Measurements from ENCODE around the gene SIM1. TPM values are rescaled to one million over a fixed set of nuclear protein-coding genes. Genes with fewer than 3 reads are reported as not detected.

Gene SIM1
- total and polyA plus RNA-seq, 2 experiments from 2014 or later, result 0.30 TPM; not detected in 1

GRCh38 chr6:100393493-100393892, 71.2 kb downstream of the SIM1 start:
- no peak for DNase-seq (ENCODE audit: low spot score)
- Histone ChIP-seq H3K27me3 (no peaks in the 10 kb centered on the region), H3K4me2 (no peak overlapping the region), H3K36me3 (replicated peaks; ENCODE audit: insufficient read depth, low read depth) (no peaks in the 10 kb centered on the region), H3K4me1 (ENCODE audit: insufficient read depth) (no peaks in the 10 kb centered on the region), H3K27ac (no peak overlapping the region), H4K20me1 (ENCODE audit: insufficient read depth, poor library complexity, severe bottlenecking) (no peaks in the 10 kb centered on the region), H2AFZ (no peak overlapping the region), H3K4me3 (no peak overlapping the region), H3K9me3 (ENCODE audit: low read depth) (no peaks in the 10 kb centered on the region), H3K79me2 (no peaks in the 10 kb centered on the region), H3K9me2 (replicated peaks; ENCODE audit: insufficient read depth) (no peaks in the 10 kb centered on the region)
- 98% methylated on average over 23 of the region's 23 CpGs for WGBS (ENCODE audit: low lambda C conversion rate, missing lambda C conversion rate)
- TF ChIP-seq CTCF (IDR thresholded peaks at IDR 0.05; ENCODE audit: poor library complexity), result no peak
- no peak for TF ChIP-seq EZH2phosphoT487 (IDR thresholded peaks at IDR 0.05; ENCODE audit: low read depth, severe bottlenecking, unreplicated experiment)

GRCh38 chr6:100392423-100392822, 72.3 kb downstream of the SIM1 start:
- H4K20me1 ChIP-seq (ENCODE audit: insufficient read depth, poor library complexity, severe bottlenecking), result no peaks in the 10 kb centered on the region
- no peaks in the 10 kb centered on the region for H3K36me3 ChIP-seq (replicated peaks; ENCODE audit: insufficient read depth, low read depth)
- H3K79me2 ChIP-seq, result no peaks in the 10 kb centered on the region
- no peaks in the 10 kb centered on the region for H3K4me1 ChIP-seq (ENCODE audit: insufficient read depth)
- no peak overlapping the region for H3K4me2 ChIP-seq
- no peaks in the 10 kb centered on the region for H3K9me3 ChIP-seq (ENCODE audit: low read depth)
- no peak overlapping the region for H3K4me3 ChIP-seq
- no peak overlapping the region for H2AFZ ChIP-seq
- 98% methylated on average over 2 of the region's 2 CpGs for WGBS (ENCODE audit: low lambda C conversion rate, missing lambda C conversion rate)
- no peaks in the 10 kb centered on the region for H3K27me3 ChIP-seq
- no peak for DNase-seq (ENCODE audit: low spot score)
- no peaks in the 10 kb centered on the region for H3K9me2 ChIP-seq (replicated peaks; ENCODE audit: insufficient read depth)
- no peak overlapping the region for H3K27ac ChIP-seq
- TF ChIP-seq EZH2 (IDR thresholded peaks at IDR 0.05; ENCODE audit: borderline replicate concordance), result no peak
- TF ChIP-seq EZH2phosphoT487 (IDR thresholded peaks at IDR 0.05; ENCODE audit: low read depth, severe bottlenecking, unreplicated experiment), result no peak
- no peak for TF ChIP-seq CTCF (IDR thresholded peaks at IDR 0.05; ENCODE audit: poor library complexity)

GRCh38 chr6:100388868-100389519, 75.7 kb downstream of the SIM1 start:
- Histone ChIP-seq H3K36me3 (replicated peaks; ENCODE audit: insufficient read depth, low read depth) (no peaks in the 10 kb centered on the region), H3K27me3 (no peaks in the 10 kb centered on the region), H3K27ac (no peak overlapping the region), H3K4me3 (no peak overlapping the region), H2AFZ (no peak overlapping the region), H3K4me1 (ENCODE audit: insufficient read depth) (no peaks in the 10 kb centered on the region), H3K4me2 (no peak overlapping the region), H4K20me1 (ENCODE audit: insufficient read depth, poor library complexity, severe bottlenecking) (no peaks in the 10 kb centered on the region), H3K9me2 (replicated peaks; ENCODE audit: insufficient read depth) (no peaks in the 10 kb centered on the region), H3K9me3 (ENCODE audit: low read depth) (no peaks in the 10 kb centered on the region), H3K79me2 (no peaks in the 10 kb centered on the region)
- TF ChIP-seq EZH2phosphoT487 (IDR thresholded peaks at IDR 0.05; ENCODE audit: low read depth, severe bottlenecking, unreplicated experiment) (no peak), EZH2 (IDR thresholded peaks at IDR 0.05; ENCODE audit: borderline replicate concordance) (no peak), CTCF (IDR thresholded peaks at IDR 0.05; ENCODE audit: poor library complexity) (no peak)
- no peak for DNase-seq (ENCODE audit: low spot score)
- WGBS (ENCODE audit: low lambda C conversion rate, missing lambda C conversion rate), result 68% methylated on average over 3 of the region's 3 CpGs

Measured in hepatocyte (in vitro differentiated cells).